Calu3 (cell line): ENCODE data around the gene CASP6. TPM values are rescaled to one million over a fixed set of nuclear protein-coding genes. Genes with fewer than 3 reads are reported as not detected.

Source experiments
- BruUV-seq: library from RNA; stranded (reverse); fragments of 400-500 nt; replicated peaks from 2 replicates; lab custom pipeline; 2021; lab: Mats Ljungman, UMichigan
- CTCF ChIA-PET: fragments of 300-600 bp; sonication (Branson Sonifier 250); formaldehyde crosslinking; loops from one replicate; lab custom pipeline; 2022; ENCODE audit warnings: antibody characterized with exemption; lab: Charles Lee
- DNase-seq: peaks from one replicate; pipeline ENCODE4 v3.0.0; 2022
- H3K27ac Mint-ChIP-seq: one replicate; pipeline ENCODE4 v1.8.0; 2022; ENCODE audit warnings: mixed read lengths; ENCODE audit not compliant: unreplicated experiment
- H3K27me3 Mint-ChIP-seq: one replicate; pipeline ENCODE4 v1.8.0; 2022; ENCODE audit warnings: mixed read lengths; ENCODE audit not compliant: unreplicated experiment
- H3K36me3 Mint-ChIP-seq: one replicate; pipeline ENCODE4 v1.8.0; 2022; ENCODE audit warnings: mild to moderate bottlenecking, moderate library complexity, mixed read lengths; ENCODE audit not compliant: insufficient read depth, unreplicated experiment
- H3K4me1 Mint-ChIP-seq: one replicate; pipeline ENCODE4 v1.8.0; 2022; ENCODE audit warnings: mild to moderate bottlenecking, low read depth, mixed read lengths; ENCODE audit not compliant: unreplicated experiment
- H3K4me3 Mint-ChIP-seq: one replicate; pipeline ENCODE4 v1.8.0; 2022; ENCODE audit warnings: mild to moderate bottlenecking, low read depth, moderate library complexity, mixed read lengths; ENCODE audit not compliant: unreplicated experiment
- H3K9me3 Mint-ChIP-seq: one replicate; pipeline ENCODE4 v1.8.0; 2022; ENCODE audit warnings: low read depth, mixed read lengths; ENCODE audit not compliant: unreplicated experiment
- intact Hi-C: fragments of 100-400 bp; cut with micrococcal nuclease; formaldehyde crosslinking; loops from one replicate; pipeline ENCODE4 v1.10.0; 2022; ENCODE audit not compliant: unreplicated experiment
- total RNA-seq: library from RNA; stranded (reverse); gene quantifications from 2 replicates; pipeline ENCODE4 v1.2.3, GENCODE V29; 2022
- TF ChIP-seq, protein P1 (sequence below): fragments of 200-600 bp; IDR thresholded peaks from one replicate; pipeline ENCODE4 v1.8.0; 2022; ENCODE audit warnings: antibody characterized with exemption; ENCODE audit not compliant: unreplicated experiment

The CASP6 gene
- total RNA-seq, 1 experiment from 2014 or later = 22.3 TPM

GRCh38 chr4:109730619-109731545, 27.6 kb upstream of the CASP6 start:
- TF ChIP-seq, protein P1, sequence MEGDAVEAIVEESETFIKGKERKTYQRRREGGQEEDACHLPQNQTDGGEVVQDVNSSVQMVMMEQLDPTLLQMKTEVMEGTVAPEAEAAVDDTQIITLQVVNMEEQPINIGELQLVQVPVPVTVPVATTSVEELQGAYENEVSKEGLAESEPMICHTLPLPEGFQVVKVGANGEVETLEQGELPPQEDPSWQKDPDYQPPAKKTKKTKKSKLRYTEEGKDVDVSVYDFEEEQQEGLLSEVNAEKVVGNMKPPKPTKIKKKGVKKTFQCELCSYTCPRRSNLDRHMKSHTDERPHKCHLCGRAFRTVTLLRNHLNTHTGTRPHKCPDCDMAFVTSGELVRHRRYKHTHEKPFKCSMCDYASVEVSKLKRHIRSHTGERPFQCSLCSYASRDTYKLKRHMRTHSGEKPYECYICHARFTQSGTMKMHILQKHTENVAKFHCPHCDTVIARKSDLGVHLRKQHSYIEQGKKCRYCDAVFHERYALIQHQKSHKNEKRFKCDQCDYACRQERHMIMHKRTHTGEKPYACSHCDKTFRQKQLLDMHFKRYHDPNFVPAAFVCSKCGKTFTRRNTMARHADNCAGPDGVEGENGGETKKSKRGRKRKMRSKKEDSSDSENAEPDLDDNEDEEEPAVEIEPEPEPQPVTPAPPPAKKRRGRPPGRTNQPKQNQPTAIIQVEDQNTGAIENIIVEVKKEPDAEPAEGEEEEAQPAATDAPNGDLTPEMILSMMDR = no peak
- Mint-ChIP-seq H3K27ac (peak overlapping the region; percentile 54), H3K4me3 (peak overlapping the region; percentile 63), H3K9me3 (no peaks in the 10 kb centered on the region), H3K36me3 (peaks cover 34% of the 10 kb centered on the region), H3K27me3 (no peaks in the 10 kb centered on the region), H3K4me1 (peaks cover 18% of the 10 kb centered on the region)
- intact Hi-C loops = no loop called here
- CTCF ChIA-PET = interaction anchor here (1.3 kb wide), 1 partner anchor 73 kb away, joined by 6 read pairs; no protein-coding TSS in a partner anchor
- DNase-seq = no peak
- BruUV-seq = no TSS peak

GRCh38 chr4:109729718-109730618, 26.7 kb upstream of the CASP6 start, which contains the start of gene PLA2G12A:
PLA2G12A (minus strand) TSS chr4:109730070; CDS start chr4:109729809, 261 bp downstream.
- Mint-ChIP-seq H3K27ac (peak within 1 kb of the TSS; percentile 82), H3K36me3 (peaks cover 34% of the 10 kb centered on the region), H3K9me3 (no peaks in the 10 kb centered on the region), H3K4me1 (peaks cover 22% of the 10 kb centered on the region), H3K27me3 (no peaks in the 10 kb centered on the region), H3K4me3 (peak within 1 kb of the TSS; percentile 63)
- intact Hi-C loops = loop anchor here (5.0 kb wide), 1 partner anchor 72 kb away; the partner anchor contains the start of gene CFI
- CTCF ChIA-PET = interaction anchor here (0.6 to 1.3 kb wide), 3 partner anchors 27 to 761 kb away, joined by 3 to 6 read pairs (median 3); partner anchors contain the start of gene CASP6
- no TSS peak for BruUV-seq
- TF ChIP-seq, protein P1 = no peak
- DNase-seq = peak; percentile 87

DNA sequence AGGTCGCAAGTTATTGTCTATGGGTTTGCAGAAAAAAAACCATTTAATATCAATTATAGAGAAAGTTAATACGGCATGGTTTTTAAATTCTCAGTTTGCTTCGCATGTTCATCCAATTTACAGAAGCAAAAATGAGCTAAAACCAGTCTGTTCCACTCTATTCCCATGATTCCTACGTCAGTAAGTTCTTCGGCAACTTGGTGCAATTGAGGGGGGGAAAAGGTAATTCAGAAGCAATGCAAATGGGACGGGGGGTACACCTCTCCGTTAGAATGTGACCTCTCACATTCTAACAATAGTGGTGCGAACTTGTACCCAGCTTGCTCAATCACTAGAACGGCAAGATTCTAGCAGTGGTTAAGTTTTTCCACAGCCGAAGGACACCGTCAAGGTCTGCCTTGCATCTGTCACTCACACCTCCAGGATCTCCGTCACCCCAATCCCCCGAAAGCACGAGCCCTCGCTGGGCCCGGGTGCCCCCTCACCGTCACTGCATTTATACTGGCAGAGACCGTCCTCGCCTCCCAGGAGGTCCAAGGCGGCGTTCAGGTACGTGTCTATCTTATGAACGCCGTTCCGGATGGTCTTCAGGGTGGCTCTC, 26.0 kb upstream of the CASP6 start:
- BruUV-seq = TSS peak; percentile 47
- CTCF ChIA-PET = interaction anchor here (0.6 to 1.3 kb wide), 5 partner anchors 26 to 1864 kb away, joined by 3 to 6 read pairs (median 3); partner anchors contain the start of gene CASP6
- Mint-ChIP-seq H3K27ac (peak overlapping the region; percentile 82), H3K4me3 (peak overlapping the region; percentile 63), H3K9me3 (no peaks in the 10 kb centered on the region), H3K4me1 (peaks cover 22% of the 10 kb centered on the region), H3K36me3 (peaks cover 34% of the 10 kb centered on the region), H3K27me3 (no peaks in the 10 kb centered on the region)
- DNase-seq = no peak
- intact Hi-C loops = loop anchor here (5.0 kb wide), 1 partner anchor 73 kb away; the partner anchor contains the start of gene CFI
- TF ChIP-seq, protein P1 = no peak
